ENCODE measurements around the gene ENHO.

DNA sequence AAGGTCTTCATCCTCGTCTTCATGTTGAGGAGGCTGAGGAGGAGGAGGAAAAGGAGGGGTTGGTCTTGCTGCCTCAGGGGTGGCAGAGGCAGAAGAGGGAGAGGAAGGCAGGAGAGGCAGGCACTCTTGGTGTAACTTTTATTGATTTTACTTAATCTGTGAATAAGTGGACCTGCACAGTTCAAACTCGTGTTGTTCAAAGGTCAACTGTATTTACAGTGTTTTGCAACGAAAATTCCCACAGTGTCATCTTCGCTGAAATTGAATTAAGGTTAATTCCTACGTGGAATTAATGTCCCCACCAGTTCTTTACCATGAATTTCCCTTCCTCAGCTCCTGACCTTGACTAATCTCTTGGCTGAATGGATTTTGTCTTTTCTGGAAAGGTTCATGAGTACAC, 21.2 kb upstream of the ENHO start:
- TF ChIP-seq, protein P1, sequence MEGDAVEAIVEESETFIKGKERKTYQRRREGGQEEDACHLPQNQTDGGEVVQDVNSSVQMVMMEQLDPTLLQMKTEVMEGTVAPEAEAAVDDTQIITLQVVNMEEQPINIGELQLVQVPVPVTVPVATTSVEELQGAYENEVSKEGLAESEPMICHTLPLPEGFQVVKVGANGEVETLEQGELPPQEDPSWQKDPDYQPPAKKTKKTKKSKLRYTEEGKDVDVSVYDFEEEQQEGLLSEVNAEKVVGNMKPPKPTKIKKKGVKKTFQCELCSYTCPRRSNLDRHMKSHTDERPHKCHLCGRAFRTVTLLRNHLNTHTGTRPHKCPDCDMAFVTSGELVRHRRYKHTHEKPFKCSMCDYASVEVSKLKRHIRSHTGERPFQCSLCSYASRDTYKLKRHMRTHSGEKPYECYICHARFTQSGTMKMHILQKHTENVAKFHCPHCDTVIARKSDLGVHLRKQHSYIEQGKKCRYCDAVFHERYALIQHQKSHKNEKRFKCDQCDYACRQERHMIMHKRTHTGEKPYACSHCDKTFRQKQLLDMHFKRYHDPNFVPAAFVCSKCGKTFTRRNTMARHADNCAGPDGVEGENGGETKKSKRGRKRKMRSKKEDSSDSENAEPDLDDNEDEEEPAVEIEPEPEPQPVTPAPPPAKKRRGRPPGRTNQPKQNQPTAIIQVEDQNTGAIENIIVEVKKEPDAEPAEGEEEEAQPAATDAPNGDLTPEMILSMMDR (IDR thresholded peaks at IDR 0.05), result no peak
- TF ChIP-seq POLR2AphosphoS5 (IDR thresholded peaks at IDR 0.05) (no peak), EP300 (IDR thresholded peaks at IDR 0.05) (no peak)

Measured in esophagus muscularis mucosa (tissue), 4 donors.